Endodermal cell (in vitro differentiated cells): Measurements from ENCODE around the gene SMIM15. TPM values are rescaled to one million over a fixed set of nuclear protein-coding genes. Genes with fewer than 3 reads are reported as not detected.

Source experiments
- DNase-seq: peaks from one replicate; pipeline ENCODE4 v3.0.0-alpha.2; 2017
- H3K27ac ChIP-seq: 2 replicates; pipeline ENCODE4 v1.5.1; 2013; ENCODE audit warnings: mild to moderate bottlenecking, low read depth, low read length, moderate library complexity
- H3K27me3 ChIP-seq: 2 replicates; pipeline ENCODE4 v1.6.1; 2013; ENCODE audit warnings: mild to moderate bottlenecking, low read length, moderate library complexity; ENCODE audit not compliant: insufficient read depth, control insufficient read depth, poor library complexity, severe bottlenecking
- H3K36me3 ChIP-seq: 2 replicates; pipeline ENCODE4 v1.7.0; 2013; ENCODE audit warnings: mild to moderate bottlenecking, low read length, moderate library complexity; ENCODE audit not compliant: control insufficient read depth, insufficient read depth
- H3K4me1 ChIP-seq: one replicate; pipeline ENCODE4 v1.7.0; 2013; ENCODE audit warnings: low read length; ENCODE audit not compliant: control insufficient read depth, insufficient read depth
- H3K4me3 ChIP-seq: 2 replicates; pipeline ENCODE4 v1.5.1; 2013; ENCODE audit warnings: mild to moderate bottlenecking, low read length, moderate library complexity
- H3K9ac ChIP-seq: 2 replicates; pipeline ENCODE4 v1.6.1; 2013; ENCODE audit warnings: mild to moderate bottlenecking, low read length, moderate library complexity; ENCODE audit not compliant: poor library complexity, severe bottlenecking; ENCODE audit errors: extremely low read depth
- H3K9me3 ChIP-seq: 2 replicates; pipeline ENCODE4 v1.6.1; 2013; ENCODE audit warnings: mild to moderate bottlenecking, low read length, moderate library complexity; ENCODE audit not compliant: control insufficient read depth
- H3K27ac Mint-ChIP-seq: 2 replicates; pipeline ENCODE4 v1.8.0; 2020; ENCODE audit warnings: mixed read lengths
- H3K27me3 Mint-ChIP-seq: 2 replicates; pipeline ENCODE4 v1.8.0; 2021; ENCODE audit warnings: mild to moderate bottlenecking, mixed read lengths; ENCODE audit not compliant: insufficient read depth
- H3K36me3 Mint-ChIP-seq: 2 replicates; pipeline ENCODE4 v1.8.0; 2020; ENCODE audit warnings: low read depth, mixed read lengths
- H3K4me1 Mint-ChIP-seq: 2 replicates; pipeline ENCODE4 v1.8.0; 2020; ENCODE audit warnings: mixed read lengths
- H3K4me3 Mint-ChIP-seq: 2 replicates; pipeline ENCODE4 v1.8.0; 2020; ENCODE audit warnings: mild to moderate bottlenecking, moderate library complexity, mixed read lengths
- H3K9me3 Mint-ChIP-seq: 2 replicates; pipeline ENCODE4 v1.8.0; 2020; ENCODE audit warnings: mild to moderate bottlenecking, mixed read lengths
- WGBS, 2 experiments: methylation state at CpG; one replicate each; pipeline versions ENCODE4 v1.1.5 to v1.1.7; 2013; ENCODE audit warnings: missing lambda C conversion rate in 2 of 2, mixed read lengths in 1 of 2; ENCODE audit not compliant: insufficient coverage in 1 of 2, insufficient read length in 1 of 2; 5-methylcytosine and 5-hydroxymethylcytosine counted together
- long read RNA-seq, 4 experiments: library from polyadenylated mRNA in 2 of 4; library from RNA in 1 of 4; library from capped mRNA in 1 of 4; stranded (forward) in 3 of 4; unstranded in 1 of 4; transcript quantifications; one replicate each; pipeline ENCODE4 v2.0.0, GENCODE V29; 2020 to 2021; ENCODE audit warnings: inconsistent platforms in 1 of 4
- polyA plus RNA-seq, 2 experiments: library from polyadenylated mRNA; stranded (reverse); fragments of 50-300 nt; gene quantifications; one replicate each; pipeline ENCODE4 v1.2.3, GENCODE V29; 2013
- total RNA-seq, 2 donors: library from RNA; stranded (reverse); fragmentation: NEBNext Ultra II Directional in 1 of 2; extraction: Animal tissue kit (Norgen Biotek cat#: 25700) in 1 of 2; gene quantifications; 2 replicates in 1 of 2; 3 replicates in 1 of 2; pipeline ENCODE4 v1.2.1, GENCODE V29; 2021
- TF ChIP-seq, protein P1 (sequence below): fragments of 200-600 bp; sonication (generic); conservative IDR thresholded peaks from 2 replicates; pipeline ENCODE4 v1.5.0; 2021; ENCODE audit warnings: antibody characterized with exemption, mild to moderate bottlenecking

SMIM15 gene, protein sequence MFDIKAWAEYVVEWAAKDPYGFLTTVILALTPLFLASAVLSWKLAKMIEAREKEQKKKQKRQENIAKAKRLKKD
- 10 to 100 TPM; 54.7 to 61.2 TPM for total RNA-seq
- 39.9 TPM for polyA plus RNA-seq (2013, experiment 1 of 2)
- 38.9 TPM for polyA plus RNA-seq (2013, experiment 2 of 2)
- long read RNA-seq, experiment 1, transcript SMIM15-201 (3 exons, 2,889 nt), result major isoform, 25 of 38 reads
- long read RNA-seq, experiment 1, partial matches to known transcripts, result 2 of 38 reads
- long read RNA-seq, experiment 1, other reads (novel, unspliced or antisense), result 11 of 38 reads
- long read RNA-seq, experiment 2, transcript SMIM15-201 (3 exons, 2,889 nt), result major isoform, 102 of 112 reads
- long read RNA-seq, experiment 2, partial matches to known transcripts, result 1 of 112 reads
- long read RNA-seq, experiment 2, other reads (novel, unspliced or antisense), result 8 of 112 reads
- long read RNA-seq, experiment 3, transcript SMIM15-201 (3 exons, 2,889 nt), result major isoform, 332 of 350 reads
- long read RNA-seq, experiment 3, transcript SMIM15-202 (4 exons, 584 nt), result minor isoform, 5 of 350 reads
- long read RNA-seq, experiment 3, partial matches to known transcripts, result 6 of 350 reads
- long read RNA-seq, experiment 3, other reads (novel, unspliced or antisense), result 7 of 350 reads
- long read RNA-seq, experiment 4, transcript SMIM15-201 (3 exons, 2,889 nt), result major isoform, 138 of 167 reads
- long read RNA-seq, experiment 4, partial matches to known transcripts, result 7 of 167 reads
- long read RNA-seq, experiment 4, other reads (novel, unspliced or antisense), result 18 of 167 reads

GRCh38 chr5:61162010-61162831 lies at the start of gene SMIM15:
Gene SMIM15, minus strand, starts transcription at chr5:61162468. Its CDS starts 2,297 bp downstream, at chr5:61160171.
- TF ChIP-seq, protein P1, sequence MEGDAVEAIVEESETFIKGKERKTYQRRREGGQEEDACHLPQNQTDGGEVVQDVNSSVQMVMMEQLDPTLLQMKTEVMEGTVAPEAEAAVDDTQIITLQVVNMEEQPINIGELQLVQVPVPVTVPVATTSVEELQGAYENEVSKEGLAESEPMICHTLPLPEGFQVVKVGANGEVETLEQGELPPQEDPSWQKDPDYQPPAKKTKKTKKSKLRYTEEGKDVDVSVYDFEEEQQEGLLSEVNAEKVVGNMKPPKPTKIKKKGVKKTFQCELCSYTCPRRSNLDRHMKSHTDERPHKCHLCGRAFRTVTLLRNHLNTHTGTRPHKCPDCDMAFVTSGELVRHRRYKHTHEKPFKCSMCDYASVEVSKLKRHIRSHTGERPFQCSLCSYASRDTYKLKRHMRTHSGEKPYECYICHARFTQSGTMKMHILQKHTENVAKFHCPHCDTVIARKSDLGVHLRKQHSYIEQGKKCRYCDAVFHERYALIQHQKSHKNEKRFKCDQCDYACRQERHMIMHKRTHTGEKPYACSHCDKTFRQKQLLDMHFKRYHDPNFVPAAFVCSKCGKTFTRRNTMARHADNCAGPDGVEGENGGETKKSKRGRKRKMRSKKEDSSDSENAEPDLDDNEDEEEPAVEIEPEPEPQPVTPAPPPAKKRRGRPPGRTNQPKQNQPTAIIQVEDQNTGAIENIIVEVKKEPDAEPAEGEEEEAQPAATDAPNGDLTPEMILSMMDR, result peak; percentile 18
- Mint-ChIP-seq H3K4me3 (peak within 1 kb of the TSS; percentile 92), H3K36me3 (peaks cover 38% of the 10 kb centered on the region), H3K27ac (peak within 1 kb of the TSS; percentile 91), H3K9me3 (peaks cover 13% of the 10 kb centered on the region), H3K27me3 (no peaks in the 10 kb centered on the region), H3K4me1 (peaks cover 11% of the 10 kb centered on the region)
- H3K4me1 ChIP-seq, result no peaks in the 10 kb centered on the region
- DNase-seq, result peak; percentile 94
- H3K4me3 ChIP-seq, result peak within 1 kb of the TSS; percentile 100
- peaks cover 9% of the 10 kb centered on the region for H3K9me3 ChIP-seq
- peak within 1 kb of the TSS; percentile 88 for H3K9ac ChIP-seq
- peak within 1 kb of the TSS; percentile 94 for H3K27ac ChIP-seq
- H3K36me3 ChIP-seq, result peaks cover 35% of the 10 kb centered on the region
- no peaks in the 10 kb centered on the region for H3K27me3 ChIP-seq
- 0% methylated on average over 25 to 73 of the region's 73 CpGs for WGBS, 2 experiments

DNA sequence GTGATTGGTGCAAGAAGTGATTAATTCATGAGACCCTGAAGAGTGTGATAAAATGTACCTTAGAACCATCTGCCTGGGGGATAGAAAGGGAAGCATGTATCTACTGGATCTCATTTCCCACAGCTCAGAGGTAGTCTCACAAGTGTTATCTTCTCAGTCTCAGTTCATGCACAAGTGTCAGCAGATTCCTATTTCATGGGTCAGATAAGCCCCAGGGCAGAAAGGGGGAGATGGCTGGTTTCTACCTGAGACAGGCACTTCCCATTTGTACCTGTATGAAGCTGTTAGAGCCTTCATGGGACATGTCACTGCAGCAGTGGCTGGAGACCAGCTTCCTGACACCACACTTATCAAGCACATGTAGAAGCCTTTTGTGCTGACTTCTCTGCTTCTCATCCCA lies 45.6 kb upstream of the SMIM15 start:
- no peak overlapping the region for H3K27ac Mint-ChIP-seq
- Histone ChIP-seq H3K27ac (no peak overlapping the region), H3K4me3 (no peak overlapping the region), H3K36me3 (no peaks in the 10 kb centered on the region), H3K9ac (no peak overlapping the region), H3K9me3 (peaks cover 12% of the 10 kb centered on the region), H3K4me1 (no peaks in the 10 kb centered on the region), H3K27me3 (no peaks in the 10 kb centered on the region)
- no peaks in the 10 kb centered on the region for H3K27me3 Mint-ChIP-seq
- no peaks in the 10 kb centered on the region for H3K36me3 Mint-ChIP-seq
- no peaks in the 10 kb centered on the region for H3K4me1 Mint-ChIP-seq
- DNase-seq, result no peak
- TF ChIP-seq, protein P1, result no peak
- peaks cover 49% of the 10 kb centered on the region for H3K9me3 Mint-ChIP-seq
- H3K4me3 Mint-ChIP-seq, result no peak overlapping the region

DNA sequence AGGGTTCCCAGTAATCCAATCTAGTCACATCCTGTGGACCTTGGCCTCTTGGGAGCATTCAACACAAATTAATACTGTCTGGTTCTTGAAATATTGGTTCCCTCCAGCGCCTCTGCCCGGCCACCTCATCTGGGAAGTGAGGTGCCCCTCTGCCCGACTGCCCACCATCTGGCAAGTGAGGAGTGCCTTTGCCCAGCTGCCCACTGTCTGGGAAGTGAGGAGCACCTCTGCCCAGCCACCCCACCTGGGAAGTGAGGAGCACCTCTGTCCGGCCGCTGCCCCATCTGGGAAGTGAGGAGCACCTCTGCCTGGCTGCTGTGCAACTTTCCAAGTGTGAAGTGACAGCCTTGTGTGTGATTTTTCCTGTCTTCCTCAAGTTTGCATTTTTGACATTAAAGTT lies 42.7 kb upstream of the SMIM15 start:
- Histone ChIP-seq H3K9me3 (peaks cover 12% of the 10 kb centered on the region), H3K27me3 (no peaks in the 10 kb centered on the region), H3K9ac (no peak overlapping the region), H3K4me1 (no peaks in the 10 kb centered on the region), H3K36me3 (no peaks in the 10 kb centered on the region), H3K4me3 (no peak overlapping the region), H3K27ac (no peak overlapping the region)
- peaks cover 5% of the 10 kb centered on the region for H3K4me1 Mint-ChIP-seq
- H3K36me3 Mint-ChIP-seq, result no peaks in the 10 kb centered on the region
- no peaks in the 10 kb centered on the region for H3K27me3 Mint-ChIP-seq
- peaks cover 48% of the 10 kb centered on the region for H3K9me3 Mint-ChIP-seq
- TF ChIP-seq, protein P1, result no peak
- WGBS, 2 experiments, result 90% methylated on average over 5 of the region's 5 CpGs; no CpG with 5 or more reads in 1 of the 2 experiments
- H3K27ac Mint-ChIP-seq, result no peak overlapping the region
- H3K4me3 Mint-ChIP-seq, result no peak overlapping the region
- no peak for DNase-seq
